SK-N-SH (cell line): ENCODE data around the gene QRICH2. TPM values are rescaled to one million over a fixed set of nuclear protein-coding genes. Genes with fewer than 3 reads are reported as not detected.

Experiments used
- CTCF ChIA-PET: fragments of 300-600, 350-600 bp; formaldehyde crosslinking; extraction: SDS; loops from one replicate; lab custom pipeline; 2021; lab: Yijun Ruan, JAX
- POLR2A ChIA-PET: fragments of 350-600 bp; sonication (Branson Sonifier 250); formaldehyde crosslinking; extraction: SDS; loops from one replicate; lab custom pipeline; 2020; ENCODE audit warnings: antibody characterized with exemption, inconsistent platforms; lab: Yijun Ruan, JAX
- DNase-seq: peaks from one replicate; pipeline ENCODE4 v3.0.0; 2012
- H2AFZ ChIP-seq: fragments of 200-600 bp; sonication (generic); 2 replicates; pipeline ENCODE4 v1.8.1; 2016; ENCODE audit warnings: antibody characterized with exemption, mild to moderate bottlenecking, low read depth
- H3F3A ChIP-seq: fragments of 200-600 bp; sonication (generic); replicated peaks from 2 replicates; pipeline ENCODE3; 2016; ENCODE audit warnings: antibody characterized with exemption, mild to moderate bottlenecking; ENCODE audit not compliant: insufficient read depth
- H3K27ac ChIP-seq, 2 experiments: fragments of 200-500 bp in 1 of 2; fragments of 200-600 bp in 1 of 2; sonication (Bioruptor generic) in 1 of 2; sonication (generic), shearing (Covaris generic) in 1 of 2; 2 replicates each; pipeline versions ENCODE4 v1.5.1 to v1.6.1; 2014 to 2016; ENCODE audit warnings: low read depth in 2 of 2, inconsistent platforms in 1 of 2, low read length in 1 of 2, mild to moderate bottlenecking in 1 of 2, mixed read lengths in 1 of 2
- H3K27me3 ChIP-seq: fragments of 200-600 bp; sonication (generic), shearing (Covaris generic); 2 replicates; pipeline ENCODE4 v1.6.1; 2016; ENCODE audit warnings: mixed run types; ENCODE audit not compliant: insufficient read depth
- H3K36me3 ChIP-seq, 2 experiments: fragments of 200-500 bp in 1 of 2; fragments of 200-600 bp in 1 of 2; sonication (Bioruptor generic) in 1 of 2; sonication (generic) in 1 of 2; replicated peaks in 1 of 2; 2 replicates each; pipeline versions ENCODE3 to v1.5.1; 2014 to 2016; ENCODE audit warnings: low read length in 1 of 2, mild to moderate bottlenecking in 1 of 2; ENCODE audit not compliant: insufficient read depth in 2 of 2, control insufficient read depth in 1 of 2
- H3K4me1 ChIP-seq, 2 experiments: fragments of 200-500 bp in 1 of 2; fragments of 200-600 bp in 1 of 2; sonication (Bioruptor generic) in 1 of 2; sonication (generic), shearing (Covaris generic) in 1 of 2; 2 replicates each; pipeline versions ENCODE4 v1.5.1 to v1.6.1; 2014 to 2016; ENCODE audit warnings: low read depth in 1 of 2, low read length in 1 of 2, mixed run types in 1 of 2; ENCODE audit not compliant: insufficient read depth in 2 of 2, control insufficient read depth in 1 of 2
- H3K4me2 ChIP-seq: fragments of 200-600 bp; sonication (generic), shearing (Covaris generic); 2 replicates; pipeline ENCODE4 v1.6.1; 2017; ENCODE audit warnings: mixed run types
- H3K4me3 ChIP-seq, 2 experiments: fragments of 200-500 bp in 1 of 2; fragments of 200-600 bp in 1 of 2; sonication (Bioruptor generic) in 1 of 2; sonication (generic), shearing (Covaris generic) in 1 of 2; 2 replicates each; pipeline versions ENCODE4 v1.5.1 to v1.8.1; 2014 to 2016; ENCODE audit warnings: low read depth in 2 of 2, inconsistent platforms in 1 of 2, low read length in 1 of 2, mild to moderate bottlenecking in 1 of 2, mixed read lengths in 1 of 2, moderate library complexity in 1 of 2
- H3K79me2 ChIP-seq: fragments of 200-600 bp; sonication (generic); 2 replicates; pipeline ENCODE4 v1.8.1; 2017; ENCODE audit warnings: mild to moderate bottlenecking; ENCODE audit not compliant: insufficient read depth
- H3K9ac ChIP-seq: fragments of 200-600 bp; sonication (generic); 2 replicates; pipeline ENCODE4 v1.6.1; 2017; ENCODE audit warnings: mixed run types
- H3K9me2 ChIP-seq: fragments of 200-600 bp; sonication (generic); 2 replicates; pipeline ENCODE4 v1.6.1; 2017; ENCODE audit warnings: mixed run types
- H3K9me3 ChIP-seq: fragments of 200-600 bp; sonication (generic); 2 replicates; pipeline ENCODE4 v1.6.1; 2017; ENCODE audit warnings: mixed run types, mild to moderate bottlenecking, moderate library complexity
- H4K20me1 ChIP-seq: fragments of 200-600 bp; sonication (generic); 2 replicates; pipeline ENCODE4 v1.6.1; 2017; ENCODE audit warnings: mild to moderate bottlenecking, mixed run types; ENCODE audit not compliant: insufficient read depth
- EP300 ChIP-seq, 2 experiments: IDR thresholded peaks; 2 replicates each; pipeline versions ENCODE4 v1.4.0 to v1.6.1; 2012; ENCODE audit warnings: borderline replicate concordance in 1 of 2, low read depth in 1 of 2, low read length in 1 of 2
- FOXJ3 ChIP-seq: sonication (generic); formaldehyde crosslinking; IDR thresholded peaks from 2 replicates; pipeline ENCODE4 v1.5.1; 2020; ENCODE audit warnings: mild to moderate bottlenecking, missing genetic modification reagents
- GATA2 ChIP-seq: sonication (generic); formaldehyde crosslinking; IDR thresholded peaks from 2 replicates; pipeline ENCODE4 v1.5.0; 2020; ENCODE audit warnings: mild to moderate bottlenecking, missing genetic modification reagents
- MEF2A ChIP-seq: IDR thresholded peaks from 2 replicates; pipeline ENCODE4 v1.4.0; 2012; ENCODE audit warnings: low read depth, borderline replicate concordance
- MXI1 ChIP-seq: IDR thresholded peaks from 2 replicates; pipeline ENCODE4 v1.6.1; 2012; ENCODE audit warnings: mild to moderate bottlenecking, low read depth, low read length, improper control_type of control experiment
- NFIC ChIP-seq: IDR thresholded peaks from 2 replicates; pipeline ENCODE4 v1.4.0; 2012; ENCODE audit warnings: borderline replicate concordance
- NRF1 ChIP-seq: IDR thresholded peaks from 2 replicates; pipeline ENCODE4 v1.6.1; 2012; ENCODE audit warnings: low read depth, mild to moderate bottlenecking, low read length
- TAF1 ChIP-seq: IDR thresholded peaks from 2 replicates; pipeline ENCODE4 v1.6.1; 2012; ENCODE audit warnings: low read depth, mild to moderate bottlenecking, low read length, moderate library complexity, borderline replicate concordance
- TCF12 ChIP-seq: IDR thresholded peaks from 2 replicates; pipeline ENCODE4 v1.4.0; 2012
- YY1 ChIP-seq: IDR thresholded peaks from 2 replicates; pipeline ENCODE4 v1.4.0; 2012; ENCODE audit warnings: low read depth, mild to moderate bottlenecking
- WGBS: methylation state at CpG from one replicate; pipeline ENCODE4 v1.1.6; 2017; ENCODE audit warnings: low lambda C conversion rate; 5-methylcytosine and 5-hydroxymethylcytosine counted together
- polyA plus RNA-seq, 3 experiments: library from polyadenylated mRNA; depleted of rRNA; stranded (reverse); fragments of >200 nt; gene quantifications; 2 replicates each; pipeline ENCODE4 v1.2.3, GENCODE V29; 2012
- TF ChIP-seq, protein P1 (sequence below): IDR thresholded peaks from 2 replicates; pipeline ENCODE4 v1.4.0; 2012; ENCODE audit warnings: low read depth
- TF ChIP-seq, protein P2 (sequence below): IDR thresholded peaks from 2 replicates; pipeline ENCODE4 v1.4.0; 2012; ENCODE audit warnings: low read depth, borderline replicate concordance
- TF ChIP-seq, protein P3 (sequence below): fragments of 150-350 bp; IDR thresholded peaks from 2 replicates; pipeline ENCODE4 v1.6.1; 2016; ENCODE audit warnings: mild to moderate bottlenecking, low read depth, low read length

The QRICH2 gene
- polyA plus RNA-seq, 1 of the 3 experiments (the other 2 are of a cell fraction): 6.2 TPM

DNA sequence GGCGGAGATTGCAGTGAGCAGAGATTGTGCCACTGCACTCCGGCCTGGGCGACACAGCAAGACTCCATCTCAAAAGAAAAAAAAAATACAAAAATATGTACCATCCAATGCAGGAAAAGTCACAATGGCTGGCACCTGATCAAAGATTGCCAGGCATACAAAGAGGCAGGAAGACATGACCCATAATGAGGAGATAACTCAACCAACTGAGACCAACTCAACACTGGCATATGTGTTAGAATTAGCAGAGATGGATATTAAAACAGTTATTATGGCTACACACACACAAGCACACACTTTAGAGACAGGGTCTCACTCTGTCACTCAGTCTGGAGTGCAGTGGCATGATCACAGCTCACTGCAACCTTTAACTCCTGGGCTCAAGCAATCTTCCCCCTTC, 10.6 kb downstream of the QRICH2 start:
- Histone ChIP-seq H3K27ac (no peak overlapping the region), H3K4me2 (no peak overlapping the region), H3K9ac (no peak overlapping the region), H3K36me3 (peaks cover 0 to 3% of the 10 kb centered on the region in 2 experiments), H3K79me2 (no peaks in the 10 kb centered on the region), H3K9me3 (no peaks in the 10 kb centered on the region), H3K27me3 (no peaks in the 10 kb centered on the region), H4K20me1 (no peaks in the 10 kb centered on the region), H3F3A (peaks cover 7% of the 10 kb centered on the region), H3K4me1 (no peaks in the 10 kb centered on the region), H3K9me2 (no peaks in the 10 kb centered on the region), H3K4me3 (no peak overlapping the region), H2AFZ (no peak overlapping the region)
- no peak for TF ChIP-seq NFIC
- POLR2A ChIA-PET: no interaction called here
- CTCF ChIA-PET: interaction anchor here (0.8 to 15.8 kb wide), 8 partner anchors 10 to 283 kb away, joined by 4 to 348 read pairs (median 12); partner anchors contain the start of gene SPHK1
- 94% methylated on average over 3 of the region's 3 CpGs for WGBS
- DNase-seq: no peak

DNA sequence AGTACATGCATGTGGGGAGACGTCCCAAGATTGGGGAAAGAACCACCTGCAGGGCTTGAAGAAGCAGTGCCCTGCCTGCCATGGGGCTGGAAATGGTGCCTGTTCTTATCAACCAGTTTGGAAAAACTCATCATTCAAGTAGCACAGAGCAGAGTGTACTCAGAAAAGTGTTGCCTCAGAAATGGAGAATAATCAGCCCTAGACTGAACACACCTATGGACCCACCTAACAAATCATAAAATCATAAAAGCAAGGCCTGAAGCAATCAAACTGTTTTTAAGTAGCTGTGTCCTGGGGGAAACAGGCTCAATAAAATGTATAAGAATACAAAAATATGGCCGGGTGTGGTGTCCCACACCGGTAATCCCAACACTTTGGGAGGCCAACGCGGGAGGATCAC, 11.2 kb downstream of the QRICH2 start:
- Histone ChIP-seq H3K36me3 (peaks cover 0 to 3% of the 10 kb centered on the region in 2 experiments), H2AFZ (no peak overlapping the region), H3F3A (peaks cover 5% of the 10 kb centered on the region), H3K4me2 (no peak overlapping the region), H3K4me3 (no peak overlapping the region), H3K9ac (no peak overlapping the region), H4K20me1 (no peaks in the 10 kb centered on the region), H3K9me2 (no peaks in the 10 kb centered on the region), H3K79me2 (no peaks in the 10 kb centered on the region), H3K27me3 (no peaks in the 10 kb centered on the region), H3K4me1 (no peaks in the 10 kb centered on the region), H3K27ac (no peak overlapping the region), H3K9me3 (no peaks in the 10 kb centered on the region)
- no peak for DNase-seq
- no peak for TF ChIP-seq TCF12
- no peak for TF ChIP-seq EP300 (IDR thresholded peaks at IDR 0.05; ENCODE audit: borderline replicate concordance in 1 of 2, low read depth in 1 of 2, low read length in 1 of 2)
- TF ChIP-seq NRF1: no peak
- TF ChIP-seq MXI1: no peak
- TF ChIP-seq MEF2A: no peak
- TF ChIP-seq FOXJ3 (CRISPR knock-in tag): no peak
- TF ChIP-seq, protein P1, sequence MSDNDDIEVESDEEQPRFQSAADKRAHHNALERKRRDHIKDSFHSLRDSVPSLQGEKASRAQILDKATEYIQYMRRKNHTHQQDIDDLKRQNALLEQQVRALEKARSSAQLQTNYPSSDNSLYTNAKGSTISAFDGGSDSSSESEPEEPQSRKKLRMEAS: no peak
- TF ChIP-seq, protein P2, sequence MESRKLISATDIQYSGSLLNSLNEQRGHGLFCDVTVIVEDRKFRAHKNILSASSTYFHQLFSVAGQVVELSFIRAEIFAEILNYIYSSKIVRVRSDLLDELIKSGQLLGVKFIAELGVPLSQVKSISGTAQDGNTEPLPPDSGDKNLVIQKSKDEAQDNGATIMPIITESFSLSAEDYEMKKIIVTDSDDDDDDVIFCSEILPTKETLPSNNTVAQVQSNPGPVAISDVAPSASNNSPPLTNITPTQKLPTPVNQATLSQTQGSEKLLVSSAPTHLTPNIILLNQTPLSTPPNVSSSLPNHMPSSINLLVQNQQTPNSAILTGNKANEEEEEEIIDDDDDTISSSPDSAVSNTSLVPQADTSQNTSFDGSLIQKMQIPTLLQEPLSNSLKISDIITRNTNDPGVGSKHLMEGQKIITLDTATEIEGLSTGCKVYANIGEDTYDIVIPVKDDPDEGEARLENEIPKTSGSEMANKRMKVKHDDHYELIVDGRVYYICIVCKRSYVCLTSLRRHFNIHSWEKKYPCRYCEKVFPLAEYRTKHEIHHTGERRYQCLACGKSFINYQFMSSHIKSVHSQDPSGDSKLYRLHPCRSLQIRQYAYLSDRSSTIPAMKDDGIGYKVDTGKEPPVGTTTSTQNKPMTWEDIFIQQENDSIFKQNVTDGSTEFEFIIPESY: no peak
- TF ChIP-seq TAF1: no peak
- TF ChIP-seq GATA2 (CRISPR knock-in tag): no peak
- TF ChIP-seq, protein P3, sequence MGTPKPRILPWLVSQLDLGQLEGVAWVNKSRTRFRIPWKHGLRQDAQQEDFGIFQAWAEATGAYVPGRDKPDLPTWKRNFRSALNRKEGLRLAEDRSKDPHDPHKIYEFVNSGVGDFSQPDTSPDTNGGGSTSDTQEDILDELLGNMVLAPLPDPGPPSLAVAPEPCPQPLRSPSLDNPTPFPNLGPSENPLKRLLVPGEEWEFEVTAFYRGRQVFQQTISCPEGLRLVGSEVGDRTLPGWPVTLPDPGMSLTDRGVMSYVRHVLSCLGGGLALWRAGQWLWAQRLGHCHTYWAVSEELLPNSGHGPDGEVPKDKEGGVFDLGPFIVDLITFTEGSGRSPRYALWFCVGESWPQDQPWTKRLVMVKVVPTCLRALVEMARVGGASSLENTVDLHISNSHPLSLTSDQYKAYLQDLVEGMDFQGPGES: no peak
- no peak for TF ChIP-seq YY1
- POLR2A ChIA-PET: interaction anchor here (0.6 kb wide), 1 partner anchor 10 kb away, joined by 3 read pairs; no protein-coding TSS in a partner anchor
- CTCF ChIA-PET: interaction anchor here (0.8 to 15.8 kb wide), 6 partner anchors 10 to 210 kb away, joined by 3 to 348 read pairs (median 12); partner anchors contain the start of gene SPHK1
- 94% methylated on average over 5 of the region's 5 CpGs for WGBS
